ENCODE results near the gene STARD3. TPM values are rescaled to one million over a fixed set of nuclear protein-coding genes. Genes with fewer than 3 reads are reported as not detected.
A peak's percentile ranks its signal among the peaks of the same experiment; 100 is the strongest.

Gene STARD3
- total and polyA plus RNA-seq, 2 of the 13 experiments (the other 11 are each of a cell fraction or from before 2014, with no cell fraction given), result 34.6 to 100 TPM

GRCh38 chr17:39687546-39688474, 50.9 kb downstream of the STARD3 start, which contains the start of gene PGAP3 (continued):
- TF ChIP-seq AHDC1 (CRISPR knock-in tag; IDR thresholded peaks at IDR 0.05; ENCODE audit: borderline replicate concordance) (no peak; the same call in 1 of the 2 replicates), ZNF44 (CRISPR knock-in tag; IDR thresholded peaks at IDR 0.05) (no peak), ATF4 (CRISPR knock-in tag; IDR thresholded peaks at IDR 0.05) (peak; percentile 31 to 39; a peak in 1 of 4 replicates), ZBTB3 (CRISPR knock-in tag; IDR thresholded peaks at IDR 0.05; ENCODE audit: borderline replicate concordance, low read depth) (0 out of 2 replicates have a peak, but pooled peaks have one; percentile 16), ZNF609 (CRISPR knock-in tag; IDR thresholded peaks at IDR 0.05; ENCODE audit: borderline replicate concordance) (no peak), TP53 (CRISPR knock-in tag; conservative IDR thresholded peaks at IDR 0.05) (0 out of 2 replicates have a peak, but pooled peaks have one; percentile 61), PCBP2 (optimal IDR thresholded peaks at IDR 0.05; ENCODE audit: low read depth, low read length, poor library complexity, severe bottlenecking) (no peak), YEATS4 (CRISPR knock-in tag; IDR thresholded peaks at IDR 0.05; ENCODE audit: borderline replicate concordance) (peak; percentile 55; the same call in 1 of the 2 replicates), U2AF1 (optimal IDR thresholded peaks at IDR 0.05; ENCODE audit: low read depth, low read length) (no peak), ZNF451 (CRISPR knock-in tag; IDR thresholded peaks at IDR 0.05) (no peak), ZNF180 (CRISPR knock-in tag; IDR thresholded peaks at IDR 0.05; ENCODE audit: borderline replicate concordance, low read depth) (no peak), SRY (CRISPR knock-in tag; IDR thresholded peaks at IDR 0.05) (no peak), ZFP36L1 (CRISPR knock-in tag; IDR thresholded peaks at IDR 0.05) (no peak), MXD4 (CRISPR knock-in tag; IDR thresholded peaks at IDR 0.05) (no peak; the same call in 1 of the 2 replicates), ZNF772 (CRISPR knock-in tag; IDR thresholded peaks at IDR 0.05) (no peak)

All from HepG2 (cell line).